ENCODE results near the gene SLC35B2. TPM values are rescaled to one million over a fixed set of nuclear protein-coding genes. Genes with fewer than 3 reads are reported as not detected.

The SLC35B2 gene
- total and polyA plus RNA-seq, 4 donors: 18.9 to 27.0 (median 21.1) TPM

GRCh38 chr6:44284867-44285266 lies 27.5 kb upstream of the SLC35B2 start:
- H3K9me3 ChIP-seq (ENCODE audit: control insufficient read depth in 4 of 4, low read length in 3 of 4): no peaks in the 10 kb centered on the region
- DNase-seq (ENCODE audit: low spot score): no peak
- 55% methylated on average over 4 of the region's 4 CpGs for WGBS
- no peak for TF ChIP-seq REST (IDR thresholded peaks at IDR 0.05)
- TF ChIP-seq ZBTB33 (IDR thresholded peaks at IDR 0.05): no peak
- TF ChIP-seq EGR1 (IDR thresholded peaks at IDR 0.05; ENCODE audit: low read depth in 2 of 2): no peak
- no peak for TF ChIP-seq GABPA (IDR thresholded peaks at IDR 0.05 in 1 of 2, conservative IDR thresholded peaks at IDR 0.05 in 1 of 2)
- no peak for TF ChIP-seq FOXA2 (IDR thresholded peaks at IDR 0.05)
- no peak for TF ChIP-seq NR2F2 (IDR thresholded peaks at IDR 0.05)
- no peak for TF ChIP-seq ATF3 (IDR thresholded peaks at IDR 0.05)
- TF ChIP-seq MAX (IDR thresholded peaks at IDR 0.05): no peak
- TF ChIP-seq TAF1 (conservative IDR thresholded peaks at IDR 0.05): no peak
- TF ChIP-seq FOXA1 (IDR thresholded peaks at IDR 0.05): no peak
- H3K27me3 ChIP-seq (ENCODE audit: control insufficient read depth in 4 of 4, insufficient read depth in 4 of 4, low read length in 3 of 4): peaks cover 0 to 4% (median 0%) of the 10 kb centered on the region in 4 donors
- no peaks in the 10 kb centered on the region for H3K4me1 ChIP-seq (ENCODE audit: control insufficient read depth in 4 of 4, insufficient read depth in 4 of 4, low read length in 3 of 4)
- H3K4me3 ChIP-seq (ENCODE audit: low read depth in 1 of 3, low read length in 3 of 3): no peak overlapping the region
- no peak overlapping the region for H3K9ac ChIP-seq (ENCODE audit: low read depth in 1 of 2, low read length in 2 of 2)
- H3K27ac ChIP-seq (ENCODE audit: low read depth in 1 of 2, low read length in 2 of 2): no peak overlapping the region
- H3K36me3 ChIP-seq (ENCODE audit: control insufficient read depth in 4 of 4, insufficient read depth in 3 of 4, low read depth in 1 of 4, low read length in 3 of 4): no peaks in the 10 kb centered on the region

- no peak overlapping the region for H3K9ac ChIP-seq (ENCODE audit: low read depth in 1 of 2, low read length in 2 of 2)
- DNase-seq (ENCODE audit: low spot score): no peak
- no peaks in the 10 kb centered on the region for H3K36me3 ChIP-seq (ENCODE audit: control insufficient read depth in 4 of 4, insufficient read depth in 3 of 4, low read depth in 1 of 4, low read length in 3 of 4)
- H3K4me3 ChIP-seq (ENCODE audit: low read depth in 1 of 3, low read length in 3 of 3): no peak overlapping the region
- H3K4me1 ChIP-seq (ENCODE audit: control insufficient read depth in 4 of 4, insufficient read depth in 4 of 4, low read length in 3 of 4): no peaks in the 10 kb centered on the region
- 56% methylated on average over 2 of the region's 2 CpGs for WGBS
- no peak overlapping the region for H3K27ac ChIP-seq (ENCODE audit: low read depth in 1 of 2, low read length in 2 of 2)
- H3K27me3 ChIP-seq (ENCODE audit: control insufficient read depth in 4 of 4, insufficient read depth in 4 of 4, low read length in 3 of 4): peaks cover 0 to 4% (median 0%) of the 10 kb centered on the region in 4 donors
- no peaks in the 10 kb centered on the region for H3K9me3 ChIP-seq (ENCODE audit: control insufficient read depth in 4 of 4, low read length in 3 of 4)
- TF ChIP-seq TAF1 (conservative IDR thresholded peaks at IDR 0.05): no peak
- no peak for TF ChIP-seq HNF4A (conservative IDR thresholded peaks at IDR 0.05)
- TF ChIP-seq RAD21 (IDR thresholded peaks at IDR 0.05): no peak
- TF ChIP-seq CTCF (IDR thresholded peaks at IDR 0.05; ENCODE audit: low read depth, low read length, missing input control): no peak
- TF ChIP-seq REST (IDR thresholded peaks at IDR 0.05): no peak
- no peak for TF ChIP-seq HNF4G (IDR thresholded peaks at IDR 0.05)
- no peak for TF ChIP-seq MAX (IDR thresholded peaks at IDR 0.05)
- no peak for TF ChIP-seq JUND (IDR thresholded peaks at IDR 0.05)
- no peak for TF ChIP-seq GABPA (IDR thresholded peaks at IDR 0.05 in 1 of 2, conservative IDR thresholded peaks at IDR 0.05 in 1 of 2)
- no peak for TF ChIP-seq EGR1 (IDR thresholded peaks at IDR 0.05; ENCODE audit: low read depth in 2 of 2)
- TF ChIP-seq ZBTB33 (IDR thresholded peaks at IDR 0.05): no peak
- no peak for TF ChIP-seq YY1 (IDR thresholded peaks at IDR 0.05)
- TF ChIP-seq FOXA2 (IDR thresholded peaks at IDR 0.05): no peak
- TF ChIP-seq NR2F2 (IDR thresholded peaks at IDR 0.05): no peak
- TF ChIP-seq SP1 (IDR thresholded peaks at IDR 0.05): no peak
- TF ChIP-seq FOXA1 (IDR thresholded peaks at IDR 0.05): no peak
- no peak for TF ChIP-seq RXRA (IDR thresholded peaks at IDR 0.05)
Observed at GRCh38 chr6:44284121-44284520, 26.8 kb upstream of the SLC35B2 start.
